Lung (tissue), 12 donors: ENCODE measurements around the gene SPATS2. TPM values are rescaled to one million over a fixed set of nuclear protein-coding genes. Genes with fewer than 3 reads are reported as not detected.

ENCODE experiments used
- ATAC-seq: fragments of 200-7000 bp; cut with Tn5 transposase; one replicate; pipeline ENCODE4 v1.9.1; 2020; ENCODE audit warnings: moderate number of reproducible peaks; ENCODE audit not compliant: insufficient read depth, low FRiP score
- DNase-seq, 3 donors: peaks; one replicate each; pipeline ENCODE4 v3.0.0-alpha.2; 2013 to 2017
- H3K27ac ChIP-seq, 2 donors: one replicate each; pipeline ENCODE4 v1.5.1; 2013; ENCODE audit warnings: mild to moderate bottlenecking in 2 of 2, moderate library complexity in 2 of 2, control low read depth in 1 of 2, inconsistent platforms in 1 of 2, low read depth in 1 of 2, low read length in 1 of 2
- H3K27me3 ChIP-seq, 3 donors: one replicate each; pipeline ENCODE4 v1.5.1; 2013; ENCODE audit warnings: low read length in 2 of 3; ENCODE audit not compliant: control insufficient read depth in 3 of 3, insufficient read depth in 3 of 3
- H3K36me3 ChIP-seq, 4 donors: one replicate each; pipeline ENCODE4 v1.5.1; 2013; ENCODE audit warnings: low read length in 4 of 4, mild to moderate bottlenecking in 1 of 4, moderate library complexity in 1 of 4; ENCODE audit not compliant: control insufficient read depth in 4 of 4, insufficient read depth in 4 of 4
- H3K4me1 ChIP-seq, 5 donors: one replicate each; pipeline ENCODE4 v1.5.1; 2013; ENCODE audit warnings: low read length in 5 of 5, mild to moderate bottlenecking in 2 of 5, moderate library complexity in 1 of 5; ENCODE audit not compliant: control insufficient read depth in 5 of 5, insufficient read depth in 5 of 5
- H3K4me3 ChIP-seq: one replicate; pipeline ENCODE4 v1.5.1; 2013; ENCODE audit warnings: mild to moderate bottlenecking, control low read depth, moderate library complexity
- H3K9ac ChIP-seq, 2 donors: one replicate each; pipeline ENCODE4 v1.5.1; 2013; ENCODE audit warnings: low read length in 2 of 2, control low read depth in 1 of 2; ENCODE audit not compliant: insufficient read depth in 1 of 2
- H3K9me3 ChIP-seq, 4 donors: one replicate each; pipeline ENCODE4 v1.5.1; 2013; ENCODE audit warnings: low read length in 3 of 4, mild to moderate bottlenecking in 1 of 4, moderate library complexity in 1 of 4; ENCODE audit not compliant: control insufficient read depth in 4 of 4, insufficient read depth in 3 of 4
- WGBS, 2 donors: extraction: QIAGEN DNeasy Blood & Tissue Kit; methylation state at CpG; one replicate each; pipeline ENCODE4 v1.1.7; 2013; 5-methylcytosine and 5-hydroxymethylcytosine counted together
- polyA plus RNA-seq, 2 donors: library from polyadenylated mRNA; stranded (reverse); fragments of 200-250 nt; gene quantifications; one replicate each; pipeline ENCODE4 v1.2.1, GENCODE V29; 2013
- total RNA-seq, 2 donors: library from RNA; depleted of rRNA in 1 of 2; stranded (reverse); fragments of >200 nt in 1 of 2; gene quantifications; one replicate each; pipeline ENCODE4 v1.2.1, GENCODE V29; 2014 to 2021
- TF ChIP-seq, protein P1 (sequence below): IDR thresholded peaks from 2 replicates; pipeline ENCODE4 v1.5.1; 2012; ENCODE audit warnings: mild to moderate bottlenecking; ENCODE audit errors: control extremely low read depth, extremely low read depth
- donor health status: control.
- donor health status: control.
- donor health status: Bipolar disorder and iron deficiency.
- donor health status: healthy.
- donor health status: DM: yes; HTN: yes; CAD: no.

Gene SPATS2
- total and polyA plus RNA-seq, 4 donors = 6.6 to 48.8 (median 10.0) TPM

DNA sequence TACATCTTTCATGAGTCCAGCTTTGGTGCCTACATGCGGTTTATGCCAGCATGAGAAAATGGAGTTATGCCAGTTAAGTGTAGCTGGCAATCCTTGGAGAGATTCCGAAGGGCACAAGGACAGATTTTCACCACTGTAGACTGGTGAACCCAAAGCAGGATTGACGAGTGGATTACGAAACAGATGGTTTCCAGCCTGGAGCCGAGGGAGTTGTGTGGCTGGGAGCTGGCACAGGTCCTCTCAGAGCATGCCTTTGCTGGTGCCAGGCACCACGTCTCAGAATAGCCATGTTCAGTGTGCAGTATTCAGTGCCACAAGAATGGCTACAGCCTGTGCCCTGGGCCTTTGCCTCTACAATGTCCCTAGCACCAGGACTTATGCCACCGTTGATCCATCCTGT is 184.8 kb downstream of the SPATS2 start:
- Histone ChIP-seq H3K27me3 (peaks cover 0 to 7% (median 2%) of the 10 kb centered on the region in 3 donors), H3K27ac (peak overlapping the region in 1 of 2 donors; percentile 24), H3K4me1 (peaks cover 0 to 14% (median 7%) of the 10 kb centered on the region in 5 donors), H3K9me3 (no peaks in the 10 kb centered on the region), H3K36me3 (peaks cover 0 to 11% (median 2%) of the 10 kb centered on the region in 4 donors), H3K4me3 (no peak overlapping the region), H3K9ac (no peak overlapping the region)
- ATAC-seq (no peak), DNase-seq (no peak)
- TF ChIP-seq, protein P1, sequence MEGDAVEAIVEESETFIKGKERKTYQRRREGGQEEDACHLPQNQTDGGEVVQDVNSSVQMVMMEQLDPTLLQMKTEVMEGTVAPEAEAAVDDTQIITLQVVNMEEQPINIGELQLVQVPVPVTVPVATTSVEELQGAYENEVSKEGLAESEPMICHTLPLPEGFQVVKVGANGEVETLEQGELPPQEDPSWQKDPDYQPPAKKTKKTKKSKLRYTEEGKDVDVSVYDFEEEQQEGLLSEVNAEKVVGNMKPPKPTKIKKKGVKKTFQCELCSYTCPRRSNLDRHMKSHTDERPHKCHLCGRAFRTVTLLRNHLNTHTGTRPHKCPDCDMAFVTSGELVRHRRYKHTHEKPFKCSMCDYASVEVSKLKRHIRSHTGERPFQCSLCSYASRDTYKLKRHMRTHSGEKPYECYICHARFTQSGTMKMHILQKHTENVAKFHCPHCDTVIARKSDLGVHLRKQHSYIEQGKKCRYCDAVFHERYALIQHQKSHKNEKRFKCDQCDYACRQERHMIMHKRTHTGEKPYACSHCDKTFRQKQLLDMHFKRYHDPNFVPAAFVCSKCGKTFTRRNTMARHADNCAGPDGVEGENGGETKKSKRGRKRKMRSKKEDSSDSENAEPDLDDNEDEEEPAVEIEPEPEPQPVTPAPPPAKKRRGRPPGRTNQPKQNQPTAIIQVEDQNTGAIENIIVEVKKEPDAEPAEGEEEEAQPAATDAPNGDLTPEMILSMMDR = no peak
- WGBS, 2 donors = 56% methylated on average over 7 of the region's 7 CpGs

DNA sequence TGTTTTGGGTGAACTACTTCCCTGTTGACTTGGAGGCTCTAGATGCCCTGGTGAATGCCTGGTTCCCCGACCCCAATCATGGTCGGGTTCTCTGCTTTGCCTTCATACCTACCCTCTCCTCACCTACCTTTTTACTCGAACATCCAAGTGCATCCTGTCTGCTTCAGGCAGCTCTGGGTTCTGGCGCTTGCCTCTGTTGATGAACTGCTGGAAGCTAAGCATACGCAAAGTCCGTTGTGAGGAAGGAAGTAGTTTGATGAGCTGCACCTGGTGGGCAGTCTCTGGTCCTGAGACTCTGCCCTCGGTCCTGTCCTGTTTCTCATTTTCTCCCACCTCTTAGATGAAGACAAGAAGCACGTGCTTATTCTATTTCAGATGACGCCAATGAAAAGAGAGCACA is 185.2 kb downstream of the SPATS2 start:
- H3K4me1 ChIP-seq = peaks cover 0 to 14% (median 7%) of the 10 kb centered on the region in 5 donors
- TF ChIP-seq, protein P1 = no peak
- H3K9me3 ChIP-seq = no peaks in the 10 kb centered on the region
- ATAC-seq (no peak), DNase-seq (no peak)
- peaks cover 0 to 15% (median 2%) of the 10 kb centered on the region in 4 donors for H3K36me3 ChIP-seq
- H3K4me3 ChIP-seq = no peak overlapping the region
- H3K27ac ChIP-seq = no peak overlapping the region
- WGBS, 2 donors = 35 to 50% methylated on average over 9 of the region's 9 CpGs
- H3K27me3 ChIP-seq = peaks cover 0 to 7% (median 0%) of the 10 kb centered on the region in 3 donors
- H3K9ac ChIP-seq = no peak overlapping the region

DNA sequence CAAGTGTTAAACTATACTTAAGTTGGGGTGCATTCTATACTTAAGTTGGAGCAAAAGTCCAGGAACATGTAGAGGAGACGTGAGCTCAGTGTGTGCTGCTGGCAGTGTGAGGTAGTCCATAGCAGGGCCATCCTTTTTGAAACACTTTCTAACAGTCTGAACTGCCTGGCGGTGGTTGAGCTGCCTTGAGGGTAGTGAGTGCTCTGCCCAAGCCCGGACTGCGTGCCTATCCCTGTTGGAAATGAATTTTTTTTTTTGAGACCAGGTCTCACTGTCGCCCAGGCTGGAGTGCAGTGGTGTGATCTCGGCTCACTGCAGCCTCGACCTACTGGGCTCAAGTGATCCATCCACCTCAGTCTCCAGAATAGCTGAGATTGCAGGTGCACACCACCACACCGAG is 185.6 kb downstream of the SPATS2 start:
- Histone ChIP-seq H3K9me3 (no peaks in the 10 kb centered on the region), H3K27ac (no peak overlapping the region), H3K4me3 (no peak overlapping the region), H3K27me3 (peaks cover 0 to 5% (median 0%) of the 10 kb centered on the region in 3 donors), H3K4me1 (peaks cover 0 to 14% (median 7%) of the 10 kb centered on the region in 5 donors), H3K9ac (no peak overlapping the region), H3K36me3 (peaks cover 0 to 19% (median 2%) of the 10 kb centered on the region in 4 donors)
- DNase-seq = no peak
- no peak for ATAC-seq
- 87 to 90% methylated on average over 8 of the region's 8 CpGs for WGBS, 2 donors
- TF ChIP-seq, protein P1 = no peak
